BLaER1 treated with 17β-estradiol and CSF1 and Interleukin-3, amounts not matched to agents 10 nM and 100 nM (cell line): ENCODE data around the gene DNMT1.

Experiments
- H3K27ac ChIP-seq, 11 experiments: shearing (Covaris generic); formaldehyde crosslinking; 2 replicates each; pipeline ENCODE4 v1.8.1; 2022
- H3K27me3 ChIP-seq, 11 experiments: shearing (Covaris generic); formaldehyde crosslinking; 2 replicates each; pipeline ENCODE4 v1.8.1; 2022
- H3K36me3 ChIP-seq, 11 experiments: shearing (Covaris generic); formaldehyde crosslinking; 2 replicates each; pipeline ENCODE4 v1.8.1; 2022
- H3K4me1 ChIP-seq, 10 experiments: shearing (Covaris generic); formaldehyde crosslinking; 2 replicates each; pipeline ENCODE4 v1.8.1; 2022
- H3K4me2 ChIP-seq, 11 experiments: shearing (Covaris generic); formaldehyde crosslinking; 2 replicates each; pipeline ENCODE4 v1.8.1; 2022
- H3K4me3 ChIP-seq, 10 experiments: shearing (Covaris generic); formaldehyde crosslinking; 2 replicates each; pipeline ENCODE4 v1.8.1; 2022
- H3K9ac ChIP-seq, 11 experiments: shearing (Covaris generic); formaldehyde crosslinking; 2 replicates each; pipeline ENCODE4 v1.8.1; 2022
- H3K9me3 ChIP-seq, 11 experiments: shearing (Covaris generic); formaldehyde crosslinking; replicated peaks in 1 of 11; 2 replicates each; pipeline ENCODE4 v1.8.1; 2022
- H4K20me1 ChIP-seq, 11 experiments: shearing (Covaris generic); formaldehyde crosslinking; 2 replicates each; pipeline ENCODE4 v1.8.1; 2022
- Cebpa-rat ChIP-seq, 11 experiments: shearing (Covaris generic); IDR thresholded peaks; 2 replicates each; pipeline ENCODE4 v1.8.1; 2022

The DNMT1 gene

DNA sequence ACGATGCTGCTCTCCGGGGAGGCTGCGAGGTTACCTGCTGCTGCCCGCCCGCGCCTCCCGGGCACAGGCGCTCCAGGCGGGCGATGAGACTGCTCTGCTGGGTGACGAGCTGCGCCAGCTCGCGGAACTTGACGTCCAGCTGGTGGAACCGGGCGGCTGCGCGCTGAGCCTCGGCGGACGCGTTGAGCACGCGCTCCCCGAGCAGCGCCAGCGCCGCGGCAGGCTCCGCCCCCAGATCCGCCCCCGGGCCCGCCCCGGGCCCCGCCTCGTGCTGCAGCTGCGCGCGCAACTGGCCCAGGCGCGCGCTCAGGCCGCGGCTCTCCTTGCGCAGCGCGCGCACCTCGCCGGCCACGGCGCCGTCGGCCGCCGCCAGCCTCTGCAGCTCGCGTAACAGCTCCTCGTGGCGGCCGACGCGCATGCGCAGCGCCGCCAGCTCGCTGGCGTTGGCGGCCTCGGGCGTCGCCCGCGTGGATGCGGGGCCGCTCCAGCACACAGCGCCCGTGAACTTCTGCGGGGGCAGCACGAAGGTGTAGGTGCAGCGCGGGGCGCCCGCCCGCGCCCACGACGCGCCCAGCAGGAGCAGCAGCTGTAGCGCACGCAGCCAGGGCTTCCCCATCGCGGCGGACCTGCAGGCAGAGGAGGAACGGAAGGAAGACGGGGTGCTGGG lies 98.7 kb downstream of the DNMT1 start:
- H3K27ac ChIP-seq, result peak overlapping the region; percentile 39 to 91 (median 88); a peak in 20 of 22 replicates
- H3K27me3 ChIP-seq, result no peaks in the 10 kb centered on the region
- peak overlapping the region; percentile 71 to 86 (median 82); a peak in 21 of 22 replicates for H3K9ac ChIP-seq
- TF ChIP-seq Cebpa-rat (IDR thresholded peaks at IDR 0.05), result no peak
- H3K36me3 ChIP-seq, result peaks cover 9 to 28% (median 24%) of the 10 kb centered on the region in 11 experiments; a peak in 21 of 22 replicates
- no peaks in the 10 kb centered on the region for H3K9me3 ChIP-seq
- peaks cover 38 to 61% (median 45%) of the 10 kb centered on the region in 10 experiments for H3K4me1 ChIP-seq
- peaks cover 0 to 13% (median 0%) of the 10 kb centered on the region in 11 experiments; a peak in 2 of 22 replicates for H4K20me1 ChIP-seq
- peak overlapping the region; percentile 92 to 98 (median 93) for H3K4me2 ChIP-seq
- H3K4me3 ChIP-seq, result peak overlapping the region; percentile 38 to 68 (median 54); a peak in 18 of 20 replicates

DNA sequence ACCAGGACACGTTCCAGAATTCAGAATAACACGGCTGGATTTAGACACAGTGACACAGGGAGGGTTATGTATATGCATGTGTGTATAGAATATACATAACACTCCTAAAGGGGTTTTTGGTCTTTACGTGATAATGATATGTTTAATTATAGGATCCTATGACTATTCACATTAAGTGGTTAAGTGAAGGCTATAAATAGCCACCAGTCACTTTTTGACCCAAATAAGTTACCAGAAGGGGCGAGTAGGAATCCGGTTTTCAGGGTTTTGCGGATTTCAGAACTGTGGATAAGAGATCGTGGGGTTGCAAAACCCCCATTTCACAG lies 99.2 kb downstream of the DNMT1 start:
- Histone ChIP-seq H3K4me3 (peak overlapping the region in 3 of 10 experiments; percentile 6 to 43 (median 27); a peak in 2 of 20 replicates), H3K4me2 (peak overlapping the region; percentile 53 to 97 (median 70)), H3K27me3 (no peaks in the 10 kb centered on the region), H3K27ac (no peak overlapping the region; a peak in 2 of 22 replicates), H3K4me1 (peaks cover 33 to 56% (median 41%) of the 10 kb centered on the region in 10 experiments), H4K20me1 (peaks cover 0 to 13% (median 0%) of the 10 kb centered on the region in 11 experiments; a peak in 2 of 22 replicates), H3K9me3 (no peaks in the 10 kb centered on the region), H3K9ac (peak overlapping the region in 1 of 11 experiments; percentile 53; a peak in 1 of 22 replicates), H3K36me3 (peaks cover 9 to 33% (median 24%) of the 10 kb centered on the region in 11 experiments; a peak in 21 of 22 replicates)
- no peak for TF ChIP-seq Cebpa-rat (IDR thresholded peaks at IDR 0.05)

DNA sequence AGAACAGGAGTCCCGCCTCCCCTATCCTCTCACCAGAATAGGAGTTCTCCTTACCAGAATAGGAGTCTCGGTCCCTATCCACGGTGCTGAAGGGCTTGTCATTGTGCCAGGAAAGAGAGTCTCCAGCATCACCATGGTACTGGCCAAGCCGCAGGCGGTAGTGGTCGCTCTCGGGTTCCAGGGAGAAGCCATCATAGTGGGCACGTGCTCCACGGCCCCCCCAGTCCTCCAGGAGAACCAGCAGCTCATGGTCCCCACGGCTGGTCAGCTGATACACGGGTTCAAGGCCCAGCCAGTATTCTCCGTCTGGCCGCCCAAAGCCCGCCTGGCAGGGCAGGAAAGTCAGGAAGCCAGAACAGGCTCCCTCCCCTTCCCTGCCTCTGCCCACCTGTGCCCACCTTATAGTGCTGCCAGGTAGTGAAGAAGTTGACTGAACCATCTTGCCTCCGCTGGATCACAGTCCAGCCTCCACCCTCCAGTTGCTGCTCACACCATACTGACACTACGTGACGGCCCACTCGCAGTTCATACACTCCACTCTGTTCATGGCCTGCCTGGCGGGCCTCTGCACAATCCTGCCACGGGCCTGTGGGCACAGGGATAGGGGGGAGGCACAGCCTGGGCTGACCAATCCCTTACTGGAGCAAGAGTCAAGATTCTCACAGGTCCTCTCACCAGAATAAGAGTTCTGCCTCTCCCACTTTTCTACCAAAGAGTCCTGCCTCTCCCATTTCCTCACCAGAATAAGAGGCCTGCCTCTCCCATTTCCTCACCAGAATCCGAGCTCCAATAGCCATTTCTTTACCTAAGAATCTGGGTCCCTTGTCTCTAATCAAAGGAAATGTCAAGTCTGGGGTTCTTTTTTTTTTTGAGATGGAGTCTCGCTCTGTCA lies 101.2 kb downstream of the DNMT1 start:
- H4K20me1 ChIP-seq, result peaks cover 0 to 17% (median 0%) of the 10 kb centered on the region in 11 experiments; a peak in 3 of 22 replicates
- H3K4me1 ChIP-seq, result peaks cover 26 to 43% (median 33%) of the 10 kb centered on the region in 10 experiments
- H3K4me3 ChIP-seq, result no peak overlapping the region
- H3K27ac ChIP-seq, result no peak overlapping the region
- no peak overlapping the region for H3K9ac ChIP-seq
- H3K36me3 ChIP-seq, result peaks cover 19 to 52% (median 39%) of the 10 kb centered on the region in 11 experiments; a peak in 21 of 22 replicates
- H3K9me3 ChIP-seq, result no peaks in the 10 kb centered on the region
- no peak overlapping the region for H3K4me2 ChIP-seq
- H3K27me3 ChIP-seq, result no peaks in the 10 kb centered on the region
- TF ChIP-seq Cebpa-rat (IDR thresholded peaks at IDR 0.05), result no peak

DNA sequence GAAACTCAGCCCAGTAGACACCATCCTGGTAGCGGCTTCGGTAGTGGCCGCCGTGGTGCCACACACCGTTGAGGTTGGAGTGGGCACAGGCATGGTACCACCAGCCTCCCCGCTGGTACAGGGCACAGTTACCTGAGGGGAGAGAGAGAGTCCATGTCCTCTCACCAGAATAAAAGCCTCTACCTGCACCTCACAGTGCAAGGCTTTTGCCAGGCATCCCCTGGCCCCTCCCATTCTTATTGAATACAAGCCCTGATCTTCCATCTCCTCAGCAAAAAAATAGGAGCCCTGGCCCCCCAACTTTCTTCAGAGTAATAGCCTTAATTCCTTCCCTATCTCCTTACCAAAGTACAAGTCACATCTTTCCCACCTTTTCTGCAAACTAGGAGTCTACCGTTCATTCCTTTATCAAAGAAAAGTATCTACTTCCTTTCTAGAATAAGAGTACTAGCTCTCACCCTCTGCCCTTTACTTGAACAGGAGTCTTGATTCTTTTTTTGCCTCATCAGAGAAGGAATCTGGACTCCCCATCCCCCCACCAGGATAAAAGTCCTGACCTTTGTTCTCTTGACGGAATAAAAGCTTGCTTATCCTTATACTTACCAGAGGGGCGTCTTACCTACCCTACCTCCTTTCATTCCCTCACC lies 102.0 kb downstream of the DNMT1 start:
- TF ChIP-seq Cebpa-rat (IDR thresholded peaks at IDR 0.05), result no peak
- Histone ChIP-seq H4K20me1 (peaks cover 0 to 17% (median 0%) of the 10 kb centered on the region in 11 experiments; a peak in 3 of 22 replicates), H3K4me2 (peak overlapping the region in 3 of 11 experiments; percentile 60 to 79 (median 68); a peak in 4 of 22 replicates), H3K9me3 (no peaks in the 10 kb centered on the region), H3K36me3 (peaks cover 19 to 52% (median 39%) of the 10 kb centered on the region in 11 experiments; a peak in 21 of 22 replicates), H3K27me3 (no peaks in the 10 kb centered on the region), H3K4me1 (peaks cover 19 to 38% (median 33%) of the 10 kb centered on the region in 10 experiments), H3K27ac (peak overlapping the region in 2 of 11 experiments; percentile 13 to 48; a peak in 1 of 22 replicates), H3K4me3 (no peak overlapping the region), H3K9ac (no peak overlapping the region)

DNA sequence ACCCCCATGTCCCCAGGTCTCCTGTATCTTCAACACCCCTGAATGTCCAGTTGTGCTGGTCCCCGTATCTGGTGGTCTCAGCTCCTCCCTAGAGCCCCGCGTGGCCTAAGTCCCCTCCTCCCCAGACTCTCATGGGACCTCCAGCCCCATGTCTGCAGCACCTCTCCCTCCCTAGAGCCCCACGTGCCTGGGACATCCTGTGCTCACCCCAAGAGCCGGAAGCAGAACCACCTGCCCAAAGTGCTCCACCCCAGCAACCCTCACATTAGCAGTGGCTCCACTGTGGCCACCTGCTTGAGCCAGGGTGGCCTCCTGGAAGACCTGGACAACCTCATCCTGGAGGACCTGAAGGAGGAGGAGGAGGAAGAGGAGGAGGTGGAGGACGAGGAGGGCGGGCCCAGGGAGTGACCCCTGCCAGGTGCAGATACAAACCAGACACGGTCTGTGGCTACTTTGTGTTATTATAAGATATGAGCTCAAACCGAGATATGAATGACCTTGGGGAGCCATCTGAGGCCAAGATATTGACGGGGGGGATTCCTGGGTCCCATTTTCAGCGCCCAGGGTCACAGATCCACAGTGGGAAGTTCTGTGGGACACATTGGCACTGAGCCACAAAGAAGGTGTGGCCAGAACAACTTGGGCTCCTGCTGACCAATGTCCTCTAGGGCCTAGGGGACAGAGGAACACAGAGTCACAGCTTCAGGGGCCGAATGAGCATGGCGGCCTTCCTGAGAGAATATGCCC lies 102.7 kb downstream of the DNMT1 start:
- TF ChIP-seq Cebpa-rat (IDR thresholded peaks at IDR 0.05), result no peak
- Histone ChIP-seq H3K4me3 (no peak overlapping the region), H3K9ac (peak overlapping the region in 4 of 11 experiments; percentile 19 to 46 (median 32); a peak in 3 of 22 replicates), H4K20me1 (peaks cover 0 to 17% (median 0%) of the 10 kb centered on the region in 11 experiments; a peak in 4 of 22 replicates), H3K36me3 (peaks cover 19 to 52% (median 39%) of the 10 kb centered on the region in 11 experiments; a peak in 21 of 22 replicates), H3K27me3 (no peaks in the 10 kb centered on the region), H3K27ac (peak overlapping the region in 6 of 11 experiments; percentile 6 to 48 (median 26); a peak in 8 of 22 replicates), H3K4me2 (peak overlapping the region in 8 of 11 experiments; percentile 35 to 79 (median 60); a peak in 14 of 22 replicates), H3K9me3 (no peaks in the 10 kb centered on the region), H3K4me1 (peaks cover 21 to 37% (median 33%) of the 10 kb centered on the region in 10 experiments)

DNA sequence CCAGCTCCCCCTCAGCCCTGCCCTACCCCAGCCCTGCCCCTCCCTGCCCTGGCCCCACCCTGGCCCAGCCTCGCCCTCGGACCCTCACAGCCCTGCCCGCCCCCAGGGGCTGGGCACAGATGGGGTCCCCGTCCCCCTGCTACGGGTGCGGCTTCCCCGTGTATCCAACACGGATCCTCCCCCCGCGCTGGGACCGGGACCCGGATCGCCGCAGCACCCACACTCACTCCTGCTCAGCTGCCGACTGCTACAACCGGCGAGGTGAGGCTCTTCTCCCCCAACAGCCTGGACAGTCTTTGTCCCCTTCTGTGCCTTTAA lies 103.4 kb downstream of the DNMT1 start:
- Histone ChIP-seq H3K27me3 (no peaks in the 10 kb centered on the region), H4K20me1 (peaks cover 0 to 17% (median 0%) of the 10 kb centered on the region in 11 experiments; a peak in 4 of 22 replicates), H3K36me3 (peaks cover 19 to 52% (median 39%) of the 10 kb centered on the region in 11 experiments; a peak in 21 of 22 replicates), H3K4me1 (peaks cover 16 to 37% (median 29%) of the 10 kb centered on the region in 10 experiments), H3K9me3 (no peaks in the 10 kb centered on the region), H3K27ac (peak overlapping the region in 5 of 11 experiments; percentile 6 to 48 (median 30); a peak in 5 of 22 replicates), H3K9ac (peak overlapping the region in 4 of 11 experiments; percentile 19 to 46 (median 32); a peak in 3 of 22 replicates), H3K4me2 (peak overlapping the region in 8 of 11 experiments; percentile 35 to 79 (median 60); a peak in 12 of 22 replicates), H3K4me3 (no peak overlapping the region)
- TF ChIP-seq Cebpa-rat (IDR thresholded peaks at IDR 0.05), result no peak

DNA sequence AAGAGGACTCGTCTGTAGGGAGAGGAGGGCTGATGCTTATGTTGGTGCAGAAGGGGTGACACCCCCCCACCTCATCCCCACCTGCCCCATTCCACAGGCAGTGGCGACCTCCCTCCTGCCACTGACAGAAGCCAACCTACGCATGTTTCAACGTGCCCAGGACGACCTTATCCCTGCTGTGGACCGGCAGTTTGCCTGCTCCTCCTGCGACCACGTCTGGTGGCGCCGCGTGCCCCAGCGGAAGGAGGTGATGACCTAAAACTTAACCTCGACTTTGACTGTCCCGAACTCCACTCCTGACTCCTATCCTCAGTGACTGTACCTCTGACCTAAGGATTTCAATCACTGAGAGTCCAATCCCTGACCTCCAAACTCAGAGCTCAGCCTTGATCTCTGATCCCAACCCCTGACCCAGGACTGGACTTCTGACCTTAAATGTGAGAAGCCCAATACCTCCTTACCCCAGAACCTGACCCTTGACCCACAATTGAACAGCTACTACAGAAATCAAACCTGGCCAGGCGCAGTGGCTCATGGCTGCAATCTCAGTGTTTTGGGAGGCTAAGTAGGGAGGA lies 104.9 kb downstream of the DNMT1 start:
- H3K36me3 ChIP-seq, result peaks cover 19 to 52% (median 39%) of the 10 kb centered on the region in 11 experiments; a peak in 21 of 22 replicates
- no peak overlapping the region; a peak in 1 of 22 replicates for H3K27ac ChIP-seq

More for the DNA sequence above, 104.9 kb downstream of the DNMT1 start:
- no peak for TF ChIP-seq Cebpa-rat (IDR thresholded peaks at IDR 0.05)
- H4K20me1 ChIP-seq, result peaks cover 0 to 17% (median 0%) of the 10 kb centered on the region in 11 experiments; a peak in 4 of 22 replicates
- peaks cover 7 to 34% (median 24%) of the 10 kb centered on the region in 10 experiments for H3K4me1 ChIP-seq
- 0 out of 22 replicates have a peak overlapping the region, but pooled peaks of 1 of the 11 experiments have one; percentile 3 for H3K9ac ChIP-seq
- H3K9me3 ChIP-seq, result no peaks in the 10 kb centered on the region
- H3K4me2 ChIP-seq, result no peak overlapping the region
- no peaks in the 10 kb centered on the region for H3K27me3 ChIP-seq
- H3K4me3 ChIP-seq, result no peak overlapping the region
